Aorta (tissue), 5 donors: ENCODE measurements around the gene ADCY5. TPM values are rescaled to one million over a fixed set of nuclear protein-coding genes. Genes with fewer than 3 reads are reported as not detected.
A peak's percentile ranks its signal among the peaks of the same experiment; 100 is the strongest.

Source experiments
- ATAC-seq: fragments of 200-7000 bp; cut with Tn5 transposase; one replicate; pipeline ENCODE4 v1.9.1; 2022; ENCODE audit warnings: moderate library complexity; ENCODE audit not compliant: low FRiP score
- DNase-seq, 2 donors: peaks; one replicate each; pipeline ENCODE4 v3.0.0-alpha.2; 2020
- H3K27ac ChIP-seq, 2 donors: one replicate each; pipeline ENCODE4 v1.5.1; 2013; ENCODE audit warnings: low read length in 2 of 2, mild to moderate bottlenecking in 2 of 2, moderate library complexity in 2 of 2, control low read depth in 1 of 2, inconsistent platforms in 1 of 2, low read depth in 1 of 2
- H3K27me3 ChIP-seq, 2 donors: one replicate each; pipeline ENCODE4 v1.6.1; 2013; ENCODE audit warnings: control low read depth in 1 of 2, low read length in 1 of 2, mild to moderate bottlenecking in 1 of 2, moderate library complexity in 1 of 2; ENCODE audit not compliant: insufficient read depth in 2 of 2, control insufficient read depth in 1 of 2
- H3K36me3 ChIP-seq, 2 donors: one replicate each; pipeline ENCODE4 v1.6.1; 2013; ENCODE audit warnings: control low read depth in 1 of 2, low read length in 1 of 2, mild to moderate bottlenecking in 1 of 2; ENCODE audit not compliant: insufficient read depth in 2 of 2, control insufficient read depth in 1 of 2
- H3K4me1 ChIP-seq, 2 donors: one replicate each; pipeline ENCODE4 v1.6.1; 2013; ENCODE audit warnings: low read length in 2 of 2, control low read depth in 1 of 2, mild to moderate bottlenecking in 1 of 2, moderate library complexity in 1 of 2; ENCODE audit not compliant: insufficient read depth in 2 of 2, control insufficient read depth in 1 of 2
- H3K4me3 ChIP-seq, 2 donors: one replicate each; pipeline ENCODE4 v1.5.1; 2013; ENCODE audit warnings: low read length in 2 of 2, control low read depth in 1 of 2, mild to moderate bottlenecking in 1 of 2
- H3K9me3 ChIP-seq: one replicate; pipeline ENCODE4 v1.6.1; 2013; ENCODE audit warnings: mild to moderate bottlenecking, low read length; ENCODE audit not compliant: control insufficient read depth
- WGBS, 2 donors: extraction: QIAGEN DNeasy Blood & Tissue Kit; methylation state at CpG; one replicate each; pipeline ENCODE4 v1.1.7; 2013; 5-methylcytosine and 5-hydroxymethylcytosine counted together
- intact Hi-C, 2 donors: fragments of 100-400 bp; cut with DNase I; formaldehyde crosslinking; loops; one replicate each; pipeline versions ENCODE4 v1.14.2 to v1.15.0; 2022
- polyA plus RNA-seq, 2 donors: library from polyadenylated mRNA; stranded (reverse); fragments of 200-250 nt; gene quantifications; one replicate each; pipeline ENCODE4 v1.2.3, GENCODE V29; 2013
- total RNA-seq, 2 donors: library from RNA; stranded (reverse); fragmentation: NEBNext Ultra II Directional; extraction: Animal tissue kit (Norgen Biotek cat#: 25700); gene quantifications; one replicate each; pipeline ENCODE4 v1.2.1, GENCODE V29; 2021
- donor health status: healthy with polysubstance abuse.
- donor health status: Bipolar disorder and iron deficiency.
- donor health status: DM: no; HTN: no; CAD: no.
- donor health status: DM: no; HTN: no; CAD: no.
- donor health status: DM: yes; HTN: yes; CAD: no.

Gene ADCY5
- total and polyA plus RNA-seq, 4 donors = 6.6 to 72.7 (median 40.9) TPM

DNA sequence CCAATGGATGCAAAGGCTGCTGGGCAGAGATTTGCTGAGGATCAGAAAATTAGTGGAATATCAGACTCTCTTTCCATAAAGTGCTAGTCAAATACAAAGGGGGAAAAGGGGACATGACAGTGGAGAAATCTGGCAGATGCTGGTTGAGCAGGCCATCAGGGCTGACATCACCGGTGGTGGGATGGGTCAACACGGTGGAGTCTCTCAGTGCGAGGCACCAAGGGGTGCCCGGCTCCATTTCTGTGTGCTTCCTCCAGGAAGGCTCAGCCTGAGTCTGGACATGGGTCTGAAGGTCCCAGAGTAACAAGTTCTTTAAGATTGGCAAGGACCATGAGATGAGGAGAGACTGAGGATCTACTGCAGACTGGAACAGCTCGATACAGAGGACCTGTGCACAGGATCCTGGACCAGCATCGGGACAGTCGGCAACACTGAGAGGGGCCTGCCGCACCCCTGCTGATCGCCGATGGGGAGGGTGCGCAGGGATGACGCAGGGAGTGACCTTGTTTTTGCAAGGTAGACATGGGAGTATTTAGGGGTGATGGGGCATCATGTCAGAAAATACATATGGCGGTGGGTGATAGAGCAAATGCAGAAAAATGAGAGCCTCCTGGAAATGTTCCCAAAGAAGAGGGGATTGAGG, 154.5 kb downstream of the ADCY5 start:
- ATAC-seq (no peak), DNase-seq (peak in 1 of 2 donors; percentile 48)
- Histone ChIP-seq H3K36me3 (peaks cover 0 to 3% of the 10 kb centered on the region in 2 donors), H3K27me3 (no peaks in the 10 kb centered on the region), H3K27ac (no peak overlapping the region), H3K4me1 (no peaks in the 10 kb centered on the region), H3K9me3 (no peaks in the 10 kb centered on the region), H3K4me3 (no peak overlapping the region)
- WGBS, 2 donors = 94 to 95% methylated on average over 13 of the region's 13 CpGs
- intact Hi-C loops = no loop called here

DNA sequence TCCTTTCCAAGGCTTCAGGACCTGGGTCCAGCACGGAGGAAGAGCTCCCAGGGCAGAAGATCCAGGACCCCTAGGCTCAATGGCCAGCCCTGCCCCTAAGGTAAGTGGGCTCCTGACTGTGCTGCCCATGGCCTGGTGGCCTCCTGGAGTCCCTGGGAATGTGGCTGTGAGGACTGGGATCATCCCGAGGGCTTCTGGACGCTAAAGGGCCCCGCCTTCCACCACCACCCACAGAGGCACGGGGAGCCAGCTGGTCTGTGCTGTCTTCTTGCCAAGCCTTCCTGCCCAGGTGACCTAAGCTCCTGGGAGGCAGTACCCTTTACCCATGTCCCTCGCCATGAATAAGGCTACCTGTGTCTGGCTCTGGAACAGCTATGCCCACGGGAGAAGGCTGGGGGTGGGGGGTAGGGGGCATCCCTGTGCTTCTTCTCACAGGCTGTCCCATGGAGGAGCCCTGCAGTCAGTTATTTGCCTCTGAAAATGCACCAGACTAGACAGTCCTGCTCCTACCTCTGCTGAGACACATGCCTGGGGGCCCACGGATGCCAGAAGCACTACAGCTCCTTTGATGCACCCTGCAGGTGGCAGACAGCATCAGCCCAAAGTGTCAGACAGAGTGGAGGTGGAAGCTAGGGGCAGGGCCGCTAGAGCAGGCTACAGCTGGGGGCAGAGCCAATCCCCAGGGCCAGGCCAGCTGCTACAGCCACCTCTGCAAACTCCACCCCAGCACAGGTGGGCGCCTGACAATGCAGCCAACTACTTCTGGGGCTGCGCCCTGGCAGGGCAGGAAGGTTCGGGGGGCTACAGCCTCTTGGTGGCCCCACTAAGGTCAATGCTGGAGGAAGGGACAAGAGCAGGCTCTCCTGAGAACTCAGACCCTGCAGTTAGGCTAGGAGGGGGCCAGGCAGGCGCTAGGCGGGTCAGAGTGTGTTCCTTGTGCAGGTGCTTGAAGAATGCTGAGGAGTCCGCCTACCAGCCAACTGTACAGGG, 156.3 kb downstream of the ADCY5 start:
- intact Hi-C loops = no loop called here
- Histone ChIP-seq H3K36me3 (peaks cover 0 to 2% of the 10 kb centered on the region in 2 donors), H3K4me3 (no peak overlapping the region), H3K4me1 (no peaks in the 10 kb centered on the region), H3K27ac (no peak overlapping the region), H3K27me3 (no peaks in the 10 kb centered on the region), H3K9me3 (no peaks in the 10 kb centered on the region)
- 74 to 78% methylated on average over 13 to 15 of the region's 15 CpGs for WGBS, 2 donors
- ATAC-seq (no peak), DNase-seq (no peak)

DNA sequence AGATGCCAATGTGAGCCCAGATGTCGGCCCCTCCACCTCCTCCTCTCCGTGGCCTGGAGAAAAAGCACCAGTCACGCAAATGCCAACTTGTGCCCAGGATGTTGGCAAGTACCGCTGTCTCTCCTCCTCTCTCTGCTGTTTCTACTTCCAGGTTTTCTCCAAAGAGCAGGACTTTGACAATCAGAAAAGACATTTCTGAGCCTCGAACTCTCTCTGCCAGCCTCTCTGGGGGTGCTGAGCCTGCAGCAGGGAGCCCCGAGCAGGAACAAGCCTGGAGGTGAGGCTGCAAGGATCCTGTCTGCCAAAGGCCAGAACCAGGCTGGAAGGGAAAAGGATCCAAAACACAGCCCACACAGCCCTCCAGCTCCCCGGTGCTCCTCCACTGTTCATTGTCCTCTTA, 157.5 kb downstream of the ADCY5 start:
- ATAC-seq = no peak
- intact Hi-C loops = no loop called here
- Histone ChIP-seq H3K4me3 (no peak overlapping the region), H3K4me1 (no peaks in the 10 kb centered on the region), H3K36me3 (no peaks in the 10 kb centered on the region), H3K27ac (no peak overlapping the region), H3K27me3 (no peaks in the 10 kb centered on the region), H3K9me3 (no peaks in the 10 kb centered on the region)
- no peak for DNase-seq
- WGBS, 2 donors = 48 to 66% methylated on average over 7 of the region's 7 CpGs

DNA sequence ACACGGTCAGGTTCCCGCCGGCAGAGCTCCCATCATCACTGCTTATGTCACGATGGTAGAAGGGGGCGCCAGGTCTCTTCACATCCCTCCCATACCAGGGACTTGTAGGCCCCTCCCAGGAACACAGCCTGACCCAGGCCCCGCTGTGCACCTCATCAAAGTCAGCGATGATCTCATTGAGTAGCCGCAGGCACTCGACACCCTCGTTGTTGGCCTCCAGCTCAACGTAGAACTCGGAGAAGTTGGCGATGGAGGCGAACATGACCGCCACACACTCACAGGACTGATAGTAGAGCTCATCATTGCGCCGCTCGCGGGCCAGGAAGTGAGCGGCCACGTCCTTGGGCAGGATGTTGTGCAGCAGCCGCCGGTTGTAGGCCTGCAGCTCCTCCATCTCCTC, 157.9 kb downstream of the ADCY5 start:
- no peak overlapping the region for H3K27ac ChIP-seq
- WGBS, 2 donors = 90 to 93% methylated on average over 23 of the region's 23 CpGs
- peaks cover 0 to 1% of the 10 kb centered on the region in 2 donors for H3K36me3 ChIP-seq
- no peaks in the 10 kb centered on the region for H3K4me1 ChIP-seq
- H3K9me3 ChIP-seq = no peaks in the 10 kb centered on the region
- DNase-seq (peak in 1 of 2 donors; percentile 55), ATAC-seq (no peak)
- H3K4me3 ChIP-seq = no peak overlapping the region
- intact Hi-C loops = no loop called here
- no peaks in the 10 kb centered on the region for H3K27me3 ChIP-seq

DNA sequence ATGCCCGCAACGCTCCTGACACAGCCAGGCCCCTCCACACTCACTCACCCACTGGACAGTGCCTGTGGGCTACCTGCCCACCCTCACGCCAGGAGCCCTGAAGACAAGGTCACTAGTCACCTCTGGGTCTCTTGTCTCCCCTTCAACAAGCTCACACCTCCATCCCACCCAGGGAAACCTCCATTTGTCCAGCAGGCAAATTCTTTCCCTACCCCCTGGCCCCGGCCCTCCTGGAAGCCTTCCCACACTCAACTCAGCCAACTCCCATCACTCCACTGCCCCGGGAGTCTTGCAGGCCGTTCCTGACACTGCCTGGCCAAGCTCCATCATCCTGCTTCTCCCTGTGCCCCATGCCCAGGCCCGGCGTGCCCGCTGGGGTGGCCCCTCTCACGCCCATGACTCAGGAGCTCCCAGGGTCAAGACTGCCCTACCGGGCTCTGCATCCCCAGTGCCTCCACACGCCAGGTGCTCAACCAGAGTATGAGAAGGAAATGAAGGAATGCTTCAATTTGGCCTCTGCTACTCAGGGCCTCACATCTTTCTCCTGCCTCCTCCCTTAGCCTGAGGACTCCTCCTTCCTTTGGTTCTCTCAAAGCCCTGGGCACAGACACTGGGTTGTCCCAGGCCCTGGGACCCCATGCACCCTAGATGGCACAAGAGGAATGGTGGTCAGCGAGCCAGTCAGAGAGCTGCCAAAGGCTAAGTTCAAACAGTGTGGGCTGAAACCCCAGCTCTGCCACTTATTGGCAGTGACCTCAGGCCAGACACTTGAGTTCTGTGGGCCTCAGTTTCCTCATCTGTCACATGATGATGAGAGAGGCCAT, 158.6 kb downstream of the ADCY5 start:
- Histone ChIP-seq H3K27ac (no peak overlapping the region), H3K9me3 (no peaks in the 10 kb centered on the region), H3K4me1 (no peaks in the 10 kb centered on the region), H3K36me3 (peaks cover 0 to 5% of the 10 kb centered on the region in 2 donors), H3K4me3 (no peak overlapping the region), H3K27me3 (no peaks in the 10 kb centered on the region)
- ATAC-seq (no peak), DNase-seq (no peak)
- intact Hi-C loops = no loop called here
- WGBS, 2 donors = 52 to 62% methylated on average over 13 of the region's 13 CpGs

DNA sequence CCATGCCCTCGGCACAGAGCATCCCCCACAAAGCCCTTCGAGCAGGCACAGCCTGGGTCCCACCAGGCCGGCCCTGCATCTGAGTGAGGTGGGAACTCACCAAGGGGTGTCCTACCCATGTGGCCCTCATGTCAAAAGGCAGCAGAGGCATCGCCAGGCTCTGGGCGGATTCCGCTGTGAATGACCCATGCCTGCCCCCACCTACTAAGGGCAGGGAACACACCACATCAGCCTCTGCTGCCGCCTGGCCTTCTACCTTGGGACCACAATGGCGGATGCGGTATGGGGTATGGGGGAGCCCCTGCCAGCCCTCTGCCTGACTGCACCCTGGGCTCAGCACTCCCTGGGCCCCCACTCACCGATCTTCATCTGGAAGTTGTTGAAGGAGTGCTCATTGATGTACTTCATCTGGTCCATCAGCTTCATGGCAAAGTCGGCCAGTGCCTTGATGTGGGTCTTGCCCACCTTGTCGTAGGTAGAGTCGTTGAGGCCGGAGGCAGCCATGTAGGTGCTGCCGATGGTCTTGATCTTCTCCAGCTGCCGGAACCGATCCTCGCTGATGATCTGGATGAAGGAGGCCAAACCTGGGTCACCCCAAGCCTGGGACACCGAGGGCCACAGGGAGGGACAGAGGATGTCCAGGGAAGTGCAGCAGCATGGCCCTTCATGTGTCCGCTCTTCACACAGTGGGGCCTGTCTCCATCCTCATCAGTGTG, 159.3 kb downstream of the ADCY5 start:
- WGBS, 2 donors = 89 to 93% methylated on average over 20 of the region's 20 CpGs
- H3K4me1 ChIP-seq = no peaks in the 10 kb centered on the region
- DNase-seq (no peak), ATAC-seq (no peak)
- no peak overlapping the region for H3K27ac ChIP-seq
- H3K4me3 ChIP-seq = no peak overlapping the region
- intact Hi-C loops = no loop called here
- H3K36me3 ChIP-seq = peaks cover 3 to 9% of the 10 kb centered on the region in 2 donors
- H3K27me3 ChIP-seq = no peaks in the 10 kb centered on the region
- no peaks in the 10 kb centered on the region for H3K9me3 ChIP-seq

DNA sequence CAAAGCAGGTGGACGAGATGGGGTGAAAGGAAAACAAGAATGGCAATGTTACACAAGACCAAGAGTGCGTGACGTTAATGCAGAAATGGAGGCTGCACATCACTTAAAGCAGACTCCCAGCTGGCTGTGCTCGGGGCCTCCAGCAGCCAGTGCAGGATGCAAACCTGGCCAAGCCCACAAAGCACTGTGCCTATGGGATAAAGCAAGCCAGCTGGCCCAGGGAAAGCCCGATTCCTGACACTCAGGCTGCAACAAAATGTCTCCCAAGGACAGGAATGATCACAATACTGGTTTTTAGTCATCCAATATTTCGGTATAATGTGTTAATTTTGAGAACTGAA, 161.0 kb downstream of the ADCY5 start:
- DNase-seq (no peak), ATAC-seq (no peak)
- Histone ChIP-seq H3K4me1 (no peaks in the 10 kb centered on the region), H3K9me3 (no peaks in the 10 kb centered on the region), H3K27ac (no peak overlapping the region), H3K27me3 (no peaks in the 10 kb centered on the region), H3K36me3 (peaks cover 3 to 13% of the 10 kb centered on the region in 2 donors), H3K4me3 (no peak overlapping the region)
- WGBS, 2 donors = 64% methylated on average over 6 of the region's 6 CpGs
- intact Hi-C loops = no loop called here
